Left colon (tissue), 2 donors: ENCODE data around the gene NCAPG2. TPM values are rescaled to one million over a fixed set of nuclear protein-coding genes. Genes with fewer than 3 reads are reported as not detected.

Experiments used
- ATAC-seq: fragments of 200-7000 bp; cut with Tn5 transposase; one replicate; pipeline ENCODE4 v1.9.1; 2020; ENCODE audit warnings: mild to moderate bottlenecking, moderate library complexity
- DNase-seq, 2 donors: peaks; one replicate each; pipeline ENCODE4 v3.0.0-alpha.2; 2020
- intact Hi-C, 2 donors: fragments of 100-400 bp; cut with DNase I in 1 of 2; cut with micrococcal nuclease in 1 of 2; formaldehyde crosslinking; loops; one replicate each; pipeline versions ENCODE4 v1.11.2 to v1.14.0; 2022; cut with DNase I, micrococcal nuclease
- microRNA-seq, 2 donors: library from miRNA; unstranded; fragments of <30 nt; microRNA quantifications; one replicate each; pipeline versions ENCODE4 v1.1.0 to v1.2.0, GENCODE V29; 2020
- total RNA-seq, 2 donors: library from RNA; stranded (reverse); fragmentation: NEBNext Ultra II Directional; extraction: Animal tissue kit (Norgen Biotek cat#: 25700); gene quantifications; one replicate each; pipeline ENCODE4 v1.2.1, GENCODE V29; 2021
- donor health status: DM: no; HTN: no; CAD: no.
- donor health status: DM: yes; HTN: yes; CAD: no.

NCAPG2 gene
- total RNA-seq, 2 donors from 2014 or later = 6.6 to 12.2 TPM

GRCh38 chr7:158588878-158589442, 115.6 kb downstream of the NCAPG2 start:
- DNase-seq (no peak), ATAC-seq (no peak)
- intact Hi-C loops = no loop called here

- intact Hi-C loops = no loop called here
Observed at GRCh38 chr7:158588085-158588877, 116.3 kb downstream of the NCAPG2 start.

GRCh38 chr7:158587162-158588084, 117.2 kb downstream of the NCAPG2 start, which contains the start of gene PTPRN2:
TSS of gene PTPRN2 (minus strand) at chr7:158587823.
- ATAC-seq (peak; percentile 69), DNase-seq (peak; percentile 42 to 74)
- intact Hi-C loops = no loop called here

More at GRCh38 chr7:158588085-158588877, 116.3 kb downstream of the NCAPG2 start:
- ATAC-seq (no peak), DNase-seq (no peak)

GRCh38 chr7:158586499-158587161, 118.0 kb downstream of the NCAPG2 start:
- ATAC-seq = no peak
- DNase-seq = peak in 1 of 2 donors; percentile 20
- intact Hi-C loops = no loop called here

GRCh38 chr7:158585721-158586498, 118.7 kb downstream of the NCAPG2 start:
- intact Hi-C loops = no loop called here
- ATAC-seq (peak; percentile 55), DNase-seq (peak; percentile 50 to 60)

GRCh38 chr7:158584407-158584806, 120.2 kb downstream of the NCAPG2 start:
- intact Hi-C loops = no loop called here
- ATAC-seq = no peak
- DNase-seq = no peak

- DNase-seq = no peak
- intact Hi-C loops = no loop called here
Observed at GRCh38 chr7:158583810-158584209, 120.8 kb downstream of the NCAPG2 start.

GRCh38 chr7:158583143-158583542, 121.5 kb downstream of the NCAPG2 start:
- ATAC-seq = no peak
- no peak for DNase-seq
- intact Hi-C loops = no loop called here

More at GRCh38 chr7:158583810-158584209, 120.8 kb downstream of the NCAPG2 start:
- no peak for ATAC-seq

- intact Hi-C loops = no loop called here
- DNase-seq (no peak), ATAC-seq (peak; percentile 11)
Observed at GRCh38 chr7:158582089-158582456, 122.5 kb downstream of the NCAPG2 start.

- intact Hi-C loops = no loop called here
- ATAC-seq = peak; percentile 84
- peak; percentile 34 to 73 for DNase-seq
Observed at GRCh38 chr7:158581440-158582088, 123.0 kb downstream of the NCAPG2 start.

Small RNAs within 50 kb of the gene (microRNA-seq; reads per million reads assigned to microRNA genes)
- gene MIR5707 = 0 reads per million in 2 donors

Other genes starting within 250 kb of the NCAPG2 start
- gene PTPRN2, start 117.0 kb downstream of the NCAPG2 start, total RNA-seq = 10 to 100 TPM; 30.3 to 40.7 TPM
- 10 to 100 TPM; 68.8 to 86.0 TPM for gene ESYT2, start 124.7 kb upstream of the NCAPG2 start, total RNA-seq
- 10 to 100 TPM; 20.6 to 22.2 TPM for gene DYNC2I1, start 151.8 kb upstream of the NCAPG2 start, total RNA-seq